Measurements from ENCODE around the gene FGF12.

DNA sequence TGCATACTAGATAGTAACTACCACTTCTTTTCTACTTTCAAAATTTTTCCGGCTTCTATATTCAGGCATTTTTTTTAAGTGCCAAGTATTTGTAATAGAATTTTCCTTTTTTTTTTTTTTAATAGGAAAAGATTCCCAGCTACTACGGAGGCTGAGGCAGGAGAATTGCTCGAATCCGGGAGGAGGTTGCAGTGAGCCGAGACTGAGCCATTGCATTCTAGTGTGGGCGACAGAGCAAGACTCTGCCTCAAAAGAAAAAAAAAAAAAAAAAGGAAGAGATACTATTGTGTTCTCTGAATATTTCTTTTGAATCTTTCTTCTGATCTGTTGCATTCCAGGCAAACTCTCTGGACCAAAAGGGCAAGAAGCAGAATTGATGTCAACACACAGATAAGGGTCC lies 557.3 kb downstream of the FGF12 start:
- no peak for TF ChIP-seq POLR2AphosphoS5 (IDR thresholded peaks at IDR 0.05)
- TF ChIP-seq, protein P1, sequence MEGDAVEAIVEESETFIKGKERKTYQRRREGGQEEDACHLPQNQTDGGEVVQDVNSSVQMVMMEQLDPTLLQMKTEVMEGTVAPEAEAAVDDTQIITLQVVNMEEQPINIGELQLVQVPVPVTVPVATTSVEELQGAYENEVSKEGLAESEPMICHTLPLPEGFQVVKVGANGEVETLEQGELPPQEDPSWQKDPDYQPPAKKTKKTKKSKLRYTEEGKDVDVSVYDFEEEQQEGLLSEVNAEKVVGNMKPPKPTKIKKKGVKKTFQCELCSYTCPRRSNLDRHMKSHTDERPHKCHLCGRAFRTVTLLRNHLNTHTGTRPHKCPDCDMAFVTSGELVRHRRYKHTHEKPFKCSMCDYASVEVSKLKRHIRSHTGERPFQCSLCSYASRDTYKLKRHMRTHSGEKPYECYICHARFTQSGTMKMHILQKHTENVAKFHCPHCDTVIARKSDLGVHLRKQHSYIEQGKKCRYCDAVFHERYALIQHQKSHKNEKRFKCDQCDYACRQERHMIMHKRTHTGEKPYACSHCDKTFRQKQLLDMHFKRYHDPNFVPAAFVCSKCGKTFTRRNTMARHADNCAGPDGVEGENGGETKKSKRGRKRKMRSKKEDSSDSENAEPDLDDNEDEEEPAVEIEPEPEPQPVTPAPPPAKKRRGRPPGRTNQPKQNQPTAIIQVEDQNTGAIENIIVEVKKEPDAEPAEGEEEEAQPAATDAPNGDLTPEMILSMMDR (IDR thresholded peaks at IDR 0.05 in 8 of 11, conservative IDR thresholded peaks at IDR 0.05 in 3 of 11) = no peak
